22Rv1 (cell line): Measurements from ENCODE around the gene SRPRA.

Experiments
- ZFX ChIP-seq: fragments of 450-650 bp; IDR thresholded peaks from 2 replicates; pipeline ENCODE4 v1.6.1; 2017; ENCODE audit warnings: antibody characterized with exemption, borderline replicate concordance
- TF ChIP-seq, protein P1 (sequence below): fragments of 450-650 bp; IDR thresholded peaks from 2 replicates; pipeline ENCODE4 v1.5.1; 2017; ENCODE audit warnings: mild to moderate bottlenecking

- TF ChIP-seq, protein P1, sequence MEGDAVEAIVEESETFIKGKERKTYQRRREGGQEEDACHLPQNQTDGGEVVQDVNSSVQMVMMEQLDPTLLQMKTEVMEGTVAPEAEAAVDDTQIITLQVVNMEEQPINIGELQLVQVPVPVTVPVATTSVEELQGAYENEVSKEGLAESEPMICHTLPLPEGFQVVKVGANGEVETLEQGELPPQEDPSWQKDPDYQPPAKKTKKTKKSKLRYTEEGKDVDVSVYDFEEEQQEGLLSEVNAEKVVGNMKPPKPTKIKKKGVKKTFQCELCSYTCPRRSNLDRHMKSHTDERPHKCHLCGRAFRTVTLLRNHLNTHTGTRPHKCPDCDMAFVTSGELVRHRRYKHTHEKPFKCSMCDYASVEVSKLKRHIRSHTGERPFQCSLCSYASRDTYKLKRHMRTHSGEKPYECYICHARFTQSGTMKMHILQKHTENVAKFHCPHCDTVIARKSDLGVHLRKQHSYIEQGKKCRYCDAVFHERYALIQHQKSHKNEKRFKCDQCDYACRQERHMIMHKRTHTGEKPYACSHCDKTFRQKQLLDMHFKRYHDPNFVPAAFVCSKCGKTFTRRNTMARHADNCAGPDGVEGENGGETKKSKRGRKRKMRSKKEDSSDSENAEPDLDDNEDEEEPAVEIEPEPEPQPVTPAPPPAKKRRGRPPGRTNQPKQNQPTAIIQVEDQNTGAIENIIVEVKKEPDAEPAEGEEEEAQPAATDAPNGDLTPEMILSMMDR: no peak
- no peak for TF ChIP-seq ZFX
Measured at GRCh38 chr11:126317432-126317755, 48.7 kb upstream of the SRPRA start.
